HG02763 (cell line): ENCODE data around the gene MED26.
A peak's percentile ranks its signal among the peaks of the same experiment; 100 is the strongest.
"Not testable (repeated sequence)": the region's sequence is repeated elsewhere in the genome, so short reads cannot be mapped to it uniquely, and the experiment has no call there.

ENCODE experiments used
- ATAC-seq: cut with Tn5 transposase; IDR thresholded peaks from one replicate; pipeline ENCODE4 v1.9.1; 2021; ENCODE audit warnings: mild to moderate bottlenecking, moderate library complexity; ENCODE audit not compliant: unreplicated experiment

MED26 gene

DNA sequence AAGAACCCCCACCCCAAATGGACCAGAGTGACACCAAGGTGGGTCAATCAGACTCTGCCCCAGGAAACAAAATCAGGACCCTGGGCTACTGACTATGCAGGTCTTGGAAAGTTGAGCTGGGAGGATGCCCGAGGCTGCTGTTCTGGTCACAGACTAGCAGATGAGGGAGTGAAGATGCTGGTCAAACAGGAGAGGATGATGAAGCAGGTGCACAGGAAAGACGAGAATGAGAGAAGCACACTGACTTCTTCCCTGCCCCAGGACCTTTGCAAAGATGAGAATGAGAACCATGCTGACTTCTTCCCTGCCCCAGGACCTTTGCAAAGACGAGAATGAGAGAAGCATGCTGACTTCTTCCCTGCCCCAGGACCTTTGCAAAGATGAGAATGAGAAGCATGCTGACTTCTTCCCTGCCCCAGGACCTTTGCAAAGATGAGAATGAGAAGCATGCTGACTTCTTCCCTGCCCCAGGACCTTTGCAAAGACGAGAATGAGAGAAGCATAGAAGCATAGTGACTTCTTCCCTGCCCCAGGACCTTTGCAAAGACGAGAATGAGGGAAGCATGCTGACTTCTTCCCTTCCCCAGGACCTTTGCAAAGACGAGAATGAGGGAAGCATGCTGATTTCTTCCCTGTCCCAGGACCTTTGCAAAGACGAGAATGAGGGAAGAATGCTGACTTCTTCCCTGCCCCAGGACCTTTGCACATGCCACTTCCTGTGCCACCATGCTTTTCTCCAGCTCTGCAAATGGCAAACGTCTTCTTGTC, 23.6 kb upstream of the MED26 start:
- not testable (repeated sequence) for ATAC-seq

- ATAC-seq: no peak
Measured at GRCh38 chr19:16650821-16651220, 22.8 kb upstream of the MED26 start.

GRCh38 chr19:16649734-16650133, 21.7 kb upstream of the MED26 start:
- no peak for ATAC-seq

- ATAC-seq: no peak
Measured at GRCh38 chr19:16645140-16645539, 17.1 kb upstream of the MED26 start.

DNA sequence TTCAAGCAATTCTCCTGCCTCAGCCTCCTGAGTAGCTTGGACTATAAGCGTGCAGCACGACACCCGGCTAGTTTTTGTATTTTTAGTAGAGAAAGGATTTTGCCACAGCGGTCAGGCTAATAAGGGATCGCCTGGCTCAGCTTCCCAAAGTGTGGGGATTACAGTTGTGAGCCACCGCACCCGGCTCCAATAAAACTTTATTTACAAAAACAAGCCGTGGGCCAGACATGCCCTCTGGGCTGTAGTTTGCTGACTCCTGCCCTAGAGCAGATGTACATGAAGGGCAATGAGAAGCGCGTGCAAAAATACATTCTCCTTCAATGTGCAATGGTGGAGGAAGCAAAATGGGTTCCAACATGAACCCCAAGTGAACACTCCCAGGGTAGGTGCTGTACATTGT, 13.7 kb upstream of the MED26 start:
- no peak for ATAC-seq

GRCh38 chr19:16640951-16641350, 12.9 kb upstream of the MED26 start:
- ATAC-seq: no peak

- ATAC-seq: no peak
Measured at GRCh38 chr19:16638666-16639065, 10.7 kb upstream of the MED26 start.

- no peak for ATAC-seq
Measured at GRCh38 chr19:16637535-16637934, 9.5 kb upstream of the MED26 start.

DNA sequence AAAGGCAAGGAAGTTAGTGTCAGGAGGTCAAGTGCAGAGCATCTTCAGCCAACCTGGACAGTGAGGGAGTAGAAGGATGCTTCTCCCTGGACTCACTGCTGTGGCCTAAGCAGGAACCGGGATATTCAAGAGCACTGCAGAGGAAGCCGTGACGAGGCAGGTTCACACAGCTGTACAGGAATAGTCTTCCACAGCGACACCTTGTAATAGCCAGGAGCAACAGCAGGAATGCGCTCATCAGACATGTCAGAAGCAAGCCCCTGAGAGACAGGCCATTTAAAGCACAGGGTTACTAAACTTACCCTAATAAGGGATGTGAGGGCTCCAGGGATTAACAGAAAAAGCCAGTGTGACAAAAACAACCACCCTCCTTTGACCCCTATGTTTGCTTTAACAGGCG, 3.5 kb upstream of the MED26 start:
- ATAC-seq: no peak

DNA sequence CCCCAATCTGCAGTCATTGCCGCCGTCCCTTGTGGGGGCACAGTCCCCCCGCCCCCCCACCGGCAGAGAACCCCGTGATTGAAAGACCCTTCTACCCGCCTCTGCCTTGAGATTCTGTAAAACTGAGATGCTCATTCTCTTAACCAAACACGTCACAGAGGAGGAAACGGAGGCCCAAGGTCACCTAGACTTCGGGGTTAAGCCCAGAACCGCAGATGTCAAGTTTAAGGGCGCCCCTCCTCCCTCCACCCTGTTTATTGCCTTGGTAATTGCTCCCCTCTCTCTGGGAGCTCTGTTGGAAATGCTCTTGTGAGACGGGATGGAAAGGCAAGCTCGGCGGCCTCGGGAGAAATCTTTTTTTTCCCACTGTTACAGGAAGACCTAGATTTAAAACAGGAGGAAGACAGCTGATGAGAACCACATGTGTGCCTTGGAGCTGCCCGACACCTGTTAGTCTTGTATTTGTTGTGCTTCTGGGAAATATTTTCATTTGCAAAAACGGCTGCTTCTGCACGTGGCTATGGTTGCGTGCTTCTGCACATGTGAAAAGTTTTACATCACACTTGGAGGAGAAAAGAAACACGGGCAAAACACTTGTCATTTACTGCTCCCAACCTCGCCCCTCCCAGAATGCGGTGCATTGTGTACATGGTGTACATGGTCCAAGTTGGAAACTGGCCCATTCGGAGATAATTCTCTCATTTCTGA, 1.1 kb upstream of the MED26 start:
- ATAC-seq: no peak

DNA sequence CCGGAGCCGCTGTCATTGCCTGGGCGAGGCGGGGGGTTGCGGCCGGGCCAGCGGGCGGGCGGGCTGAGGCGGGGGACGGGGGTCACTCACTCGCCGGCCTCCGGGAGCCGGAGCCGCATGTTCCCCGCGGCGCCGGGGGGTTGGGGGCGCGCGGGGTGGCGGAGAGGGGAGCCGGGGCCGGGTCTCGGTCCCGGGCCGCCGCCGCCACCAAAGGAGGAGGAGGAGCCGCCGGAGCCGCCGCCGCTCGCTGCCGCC, 149 bp downstream of the MED26 start:
- no peak for ATAC-seq

DNA sequence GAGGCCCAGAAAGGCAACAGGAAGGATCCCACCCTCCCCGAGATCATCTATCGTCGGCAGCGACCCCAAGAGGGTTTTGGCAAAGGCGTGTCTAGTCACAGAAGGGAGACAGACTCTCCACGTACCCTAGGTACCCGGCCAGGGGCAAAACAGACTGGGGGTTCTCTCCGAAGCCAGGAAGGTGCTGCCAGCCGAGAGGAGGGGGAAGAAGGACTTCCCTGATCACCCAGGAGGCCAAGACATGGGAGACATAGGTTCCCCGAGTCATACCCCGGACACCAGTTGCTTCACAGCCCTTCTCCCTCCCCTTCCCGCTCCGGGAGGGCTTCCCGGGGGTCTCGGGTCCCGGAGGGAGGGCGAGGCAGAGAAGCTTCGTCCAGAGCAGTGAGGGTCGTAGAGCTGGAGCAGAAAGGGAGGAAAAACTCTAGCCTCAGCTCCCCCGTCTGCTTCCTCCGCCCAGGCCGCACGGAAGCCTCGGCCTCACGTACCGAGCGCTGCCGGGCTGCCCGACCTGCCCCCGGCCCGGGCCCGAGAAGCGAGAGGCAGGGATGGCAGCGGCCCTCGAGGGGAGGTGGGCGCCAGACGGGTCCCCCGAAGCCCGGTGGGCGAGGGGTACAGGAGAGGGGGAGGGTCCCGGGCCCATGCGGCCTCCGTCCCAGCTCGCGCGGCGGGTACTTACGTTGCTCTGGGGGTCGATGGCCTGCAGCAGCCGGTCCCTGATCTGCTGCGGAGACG, 644 bp downstream of the MED26 start:
- peak; percentile 6 for ATAC-seq

GRCh38 chr19:16626796-16627192, 1.2 kb downstream of the MED26 start:
- ATAC-seq: no peak

DNA sequence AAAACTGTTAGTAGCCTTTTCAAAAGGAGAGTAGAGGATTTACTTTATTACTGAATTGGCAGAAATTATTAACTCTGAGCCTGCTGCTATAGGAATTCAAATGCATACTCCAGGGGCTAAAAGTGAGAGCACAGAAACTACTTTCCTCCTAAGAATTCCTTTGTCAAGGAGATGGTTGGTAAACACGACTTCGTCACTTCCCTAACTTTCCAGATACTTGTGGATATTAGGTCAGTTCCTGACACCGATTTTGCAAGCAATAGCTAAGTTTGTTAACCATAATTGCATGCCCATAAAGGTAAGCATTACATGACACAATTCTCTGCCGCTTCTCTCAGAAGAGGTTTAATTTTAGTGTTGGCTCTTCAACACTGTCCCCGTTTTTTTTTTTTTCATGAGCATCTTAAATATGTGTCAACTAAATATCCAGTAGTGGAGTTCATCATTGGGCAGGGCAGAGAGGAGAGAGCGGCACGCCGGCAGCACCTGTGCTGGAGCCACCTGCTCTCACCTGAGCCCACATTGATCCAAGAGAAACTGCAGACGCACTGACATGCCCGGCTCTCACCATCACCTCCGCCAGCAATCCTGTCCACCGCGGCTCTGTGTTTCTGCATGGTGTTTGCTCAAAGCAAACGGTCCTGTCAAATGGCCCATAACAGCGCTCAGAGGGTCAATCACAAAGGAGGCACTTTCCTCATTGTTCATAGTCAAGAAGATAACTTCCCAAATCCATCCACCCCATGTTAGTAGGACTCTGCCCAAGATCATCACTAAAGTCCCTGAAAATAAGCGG, 2.6 kb downstream of the MED26 start:
- ATAC-seq: no peak

GRCh38 chr19:16624236-16624635, 3.8 kb downstream of the MED26 start:
- ATAC-seq: no peak

DNA sequence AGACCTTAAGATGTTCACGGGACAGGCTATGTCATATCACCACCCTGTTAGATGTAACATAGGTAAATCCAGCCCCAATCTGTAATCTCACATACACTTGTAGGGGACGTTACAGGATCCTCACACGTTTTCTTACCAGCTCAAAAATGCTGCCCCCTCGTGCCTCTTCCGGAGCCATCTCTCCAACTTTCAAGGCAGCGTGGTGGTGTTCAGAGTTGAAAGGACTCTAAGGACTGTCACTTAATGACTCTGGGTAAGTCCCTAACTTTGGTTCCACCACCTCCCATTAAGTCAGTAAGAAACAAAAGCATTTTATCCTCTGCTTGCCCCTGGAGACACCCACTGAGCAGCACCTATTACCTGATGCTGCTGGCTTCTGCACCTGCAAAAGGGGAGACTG, 4.4 kb downstream of the MED26 start:
- no peak for ATAC-seq

DNA sequence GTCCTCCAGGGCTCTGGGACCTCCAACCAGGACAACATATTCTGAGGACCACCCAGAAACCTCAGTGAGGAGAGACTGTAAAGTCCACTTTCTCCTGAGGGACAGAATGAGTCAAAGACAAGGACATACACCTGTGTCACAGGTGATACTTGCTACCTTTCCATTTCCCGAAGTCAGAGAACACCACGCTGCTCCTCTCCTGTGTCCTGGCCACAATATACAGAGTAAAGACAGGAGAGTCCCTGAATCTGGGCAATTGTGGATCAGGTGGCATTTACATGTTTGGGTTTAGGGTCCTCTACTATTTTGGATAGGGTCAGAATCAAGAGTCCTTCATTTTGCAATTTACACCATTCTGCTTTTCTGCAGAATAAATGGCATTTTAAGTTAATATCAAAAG, 4.9 kb downstream of the MED26 start:
- ATAC-seq: no peak

GRCh38 chr19:16621165-16621800, 6.7 kb downstream of the MED26 start:
- no peak for ATAC-seq

DNA sequence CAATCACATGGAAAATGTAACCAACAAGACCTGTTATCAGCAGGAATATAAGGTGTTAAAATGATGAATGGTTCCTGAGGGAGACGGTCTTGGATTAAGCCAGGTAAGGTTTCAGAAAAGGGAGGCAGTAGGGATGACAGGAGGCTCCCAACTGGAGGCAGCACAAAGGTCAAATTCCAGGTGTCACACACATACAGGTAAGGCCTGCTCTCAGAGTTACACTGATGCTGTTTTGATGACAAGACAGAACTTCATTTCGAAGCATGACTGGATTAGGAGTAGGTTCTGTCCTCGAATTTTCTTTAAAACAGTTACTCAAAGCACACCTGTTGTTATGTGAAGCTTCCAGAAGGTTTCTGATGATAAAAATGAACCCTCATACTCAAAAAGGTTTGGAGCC, 7.4 kb downstream of the MED26 start:
- ATAC-seq: no peak

- ATAC-seq: no peak
Measured at GRCh38 chr19:16620018-16620417, 8.0 kb downstream of the MED26 start.

DNA sequence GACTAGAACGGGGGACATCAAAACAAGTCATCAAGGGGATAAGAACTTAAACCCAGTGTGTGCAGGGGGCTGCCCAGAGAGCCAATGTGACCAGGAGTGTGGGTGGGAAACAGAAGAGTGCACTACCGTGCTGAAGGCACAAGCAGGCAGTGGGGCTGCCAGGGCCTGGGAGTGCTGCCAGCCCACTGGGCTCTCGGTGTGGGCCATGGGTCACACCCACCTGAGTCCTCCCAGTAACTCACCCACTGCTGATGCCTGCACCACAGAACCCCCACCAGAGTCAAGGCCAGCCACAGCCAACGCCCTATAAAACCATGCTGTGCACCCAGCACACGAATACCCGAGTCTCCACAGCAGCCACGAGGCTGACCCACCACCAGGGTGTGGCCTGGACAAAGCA, 8.5 kb downstream of the MED26 start:
- ATAC-seq: no peak
